HG03469 (cell line): ENCODE results near the gene GSTP1.
A peak's percentile ranks its signal among the peaks of the same experiment; 100 is the strongest.
"Not testable (repeated sequence)": the region's sequence is repeated elsewhere in the genome, so short reads cannot be mapped to it uniquely, and the experiment has no call there.

Experiments used
- ATAC-seq: cut with Tn5 transposase; IDR thresholded peaks from one replicate; pipeline ENCODE4 v1.9.1; 2021; ENCODE audit warnings: mild to moderate bottlenecking, moderate library complexity, moderate number of reproducible peaks; ENCODE audit not compliant: unreplicated experiment

Gene GSTP1

GRCh38 chr11:67594480-67594879, 10.9 kb downstream of the GSTP1 start:
- no peak for ATAC-seq

- ATAC-seq: no peak
These were observed 13.2 kb downstream of the GSTP1 start for GRCh38 chr11:67596753-67597300.

- ATAC-seq: not testable (repeated sequence)
These were observed 13.8 kb downstream of the GSTP1 start for GRCh38 chr11:67597458-67597857.

- not testable (repeated sequence) for ATAC-seq
These were observed 14.4 kb downstream of the GSTP1 start for GRCh38 chr11:67597963-67598362.

- no peak for ATAC-seq
These were observed 15.5 kb downstream of the GSTP1 start for GRCh38 chr11:67599149-67599548.

GRCh38 chr11:67600324-67601029, 16.9 kb downstream of the GSTP1 start:
- no peak for ATAC-seq

GRCh38 chr11:67601098-67601497, 17.5 kb downstream of the GSTP1 start:
- no peak for ATAC-seq

- ATAC-seq: not testable (repeated sequence)
These were observed 20.5 kb downstream of the GSTP1 start for GRCh38 chr11:67604119-67604518.

- no peak for ATAC-seq
These were observed 21.2 kb downstream of the GSTP1 start for GRCh38 chr11:67604815-67605214.

- ATAC-seq: no peak
These were observed 21.8 kb downstream of the GSTP1 start for GRCh38 chr11:67605231-67606011.

GRCh38 chr11:67606093-67606491, 22.5 kb downstream of the GSTP1 start:
- ATAC-seq: no peak

GRCh38 chr11:67606492-67607295, 23.1 kb downstream of the GSTP1 start, which contains the start of gene NDUFV1:
TSS of gene NDUFV1 (plus strand) at chr11:67606936. CDS start at chr11:67607005, 69 bp downstream.
- ATAC-seq: peak; percentile 74

GRCh38 chr11:67607507-67607906, 23.9 kb downstream of the GSTP1 start:
- ATAC-seq: no peak

- no peak for ATAC-seq
These were observed 24.9 kb downstream of the GSTP1 start for GRCh38 chr11:67608486-67608885.

- no peak for ATAC-seq
These were observed 25.7 kb downstream of the GSTP1 start for GRCh38 chr11:67609316-67609715.

- no peak for ATAC-seq
These were observed 26.8 kb downstream of the GSTP1 start for GRCh38 chr11:67610302-67610868.

GRCh38 chr11:67611165-67611564, 27.6 kb downstream of the GSTP1 start:
- ATAC-seq: no peak

GRCh38 chr11:67611704-67612587, 28.3 kb downstream of the GSTP1 start:
- ATAC-seq: no peak

- no peak for ATAC-seq
These were observed 29.1 kb downstream of the GSTP1 start for GRCh38 chr11:67612751-67613150.
